HEK293T (cell line): ENCODE results near the gene CCDC92B.
"Not testable (repeated sequence)": the region's sequence is repeated elsewhere in the genome, so short reads cannot be mapped to it uniquely, and the experiment has no call there.

Experiments used
- CTCF ChIA-PET: fragments of 350-600 bp; formaldehyde crosslinking; extraction: SDS; loops from one replicate; lab custom pipeline; 2021; ENCODE audit warnings: antibody characterized with exemption, inconsistent platforms; lab: Yijun Ruan, JAX
- POLR2A ChIA-PET: fragments of 350-600 bp; formaldehyde crosslinking; extraction: SDS; loops from one replicate; lab custom pipeline; 2020; ENCODE audit warnings: antibody characterized with exemption, inconsistent platforms; lab: Yijun Ruan, JAX
- DNase-seq: peaks from one replicate; pipeline ENCODE4 v3.0.0; 2012; ENCODE audit warnings: mixed read lengths; ENCODE audit errors: extremely low spot score
- ARNT ChIP-seq: fragments of 450-650 bp; IDR thresholded peaks from 2 replicates; pipeline ENCODE4 v1.6.1; 2017; ENCODE audit warnings: mild to moderate bottlenecking
- BHLHE40 ChIP-seq: fragments of 450-650 bp; IDR thresholded peaks from 2 replicates; pipeline ENCODE4 v1.6.1; 2016; ENCODE audit warnings: mild to moderate bottlenecking, moderate library complexity, borderline replicate concordance
- CTBP1 ChIP-seq: fragments of 450-650 bp; IDR thresholded peaks from 2 replicates; pipeline ENCODE4 v1.6.1; 2016; ENCODE audit warnings: borderline replicate concordance
- ELF4 ChIP-seq: fragments of 450-650 bp; IDR thresholded peaks from 2 replicates; pipeline ENCODE4 v1.6.1; 2017; ENCODE audit warnings: antibody characterized with exemption
- FOXA1 ChIP-seq: fragments of 450-650 bp; IDR thresholded peaks from 2 replicates; pipeline ENCODE4 v1.6.1; 2016; ENCODE audit warnings: mild to moderate bottlenecking
- FOXK2 ChIP-seq: fragments of 450-650 bp; IDR thresholded peaks from 2 replicates; pipeline ENCODE4 v1.6.1; 2016; ENCODE audit warnings: mild to moderate bottlenecking
- FOXM1 ChIP-seq: fragments of 450-650 bp; IDR thresholded peaks from 2 replicates; pipeline ENCODE4 v1.6.1; 2017; ENCODE audit warnings: mild to moderate bottlenecking, borderline replicate concordance
- HDGF ChIP-seq: fragments of 450-650 bp; IDR thresholded peaks from 2 replicates; pipeline ENCODE4 v1.6.1; 2017; ENCODE audit warnings: antibody characterized with exemption, borderline replicate concordance
- L3MBTL2 ChIP-seq: fragments of 450-650 bp; conservative IDR thresholded peaks from 2 replicates; pipeline ENCODE4 v1.6.1; 2016; ENCODE audit warnings: mild to moderate bottlenecking
- LEF1 ChIP-seq: fragments of 450-650 bp; IDR thresholded peaks from 2 replicates; pipeline ENCODE4 v1.6.1; 2017; ENCODE audit warnings: mild to moderate bottlenecking, borderline replicate concordance
- NFRKB ChIP-seq: fragments of 450-650 bp; IDR thresholded peaks from 2 replicates; pipeline ENCODE4 v1.6.1; 2016; ENCODE audit warnings: mild to moderate bottlenecking, moderate library complexity
- PKNOX1 ChIP-seq: fragments of 450-650 bp; IDR thresholded peaks from 2 replicates; pipeline ENCODE4 v1.6.1; 2016
- SP1 ChIP-seq: fragments of 450-650 bp; IDR thresholded peaks from 2 replicates; pipeline ENCODE4 v1.6.1; 2017
- SUZ12 ChIP-seq: fragments of 450-650 bp; IDR thresholded peaks from 2 replicates; pipeline ENCODE4 v1.6.1; 2016; ENCODE audit warnings: mild to moderate bottlenecking
- TARDBP ChIP-seq: fragments of 450-650 bp; IDR thresholded peaks from 2 replicates; pipeline ENCODE4 v1.6.1; 2016
- ZNF384 ChIP-seq: fragments of 450-650 bp; IDR thresholded peaks from 2 replicates; pipeline ENCODE4 v1.6.1; 2016

CCDC92B gene

GRCh38 chr17:2794111-2794803, 44.8 kb upstream of the CCDC92B start:
- ChIA-PET CTCF (no interaction called here), POLR2A (no interaction called here)
- DNase-seq: no peak
- TF ChIP-seq FOXK2 (no peak), LEF1 (no peak), HDGF (no peak), TARDBP (no peak), BHLHE40 (no peak), L3MBTL2 (no peak), CTBP1 (no peak), ELF4 (no peak), FOXA1 (no peak), ARNT (no peak), FOXM1 (no peak), PKNOX1 (no peak), NFRKB (no peak), SP1 (no peak), SUZ12 (no peak), ZNF384 (no peak)

GRCh38 chr17:2792366-2793169, 43.1 kb upstream of the CCDC92B start:
- ChIA-PET POLR2A (no interaction called here), CTCF (interaction anchor here (0.7 kb wide), 1 partner anchor 86 kb away, joined by 5 read pairs; no protein-coding TSS in a partner anchor)
- TF ChIP-seq NFRKB (no peak), PKNOX1 (no peak), L3MBTL2 (no peak)
- DNase-seq: no peak

GRCh38 chr17:2789700-2790099, 40.2 kb upstream of the CCDC92B start:
- POLR2A ChIA-PET: no interaction called here
- CTCF ChIA-PET: no interaction called here

GRCh38 chr17:2786176-2786881, 36.9 kb upstream of the CCDC92B start:
- DNase-seq: peak; percentile 96
- CTCF ChIA-PET: interaction anchor here (0.5 to 1.3 kb wide), 5 partner anchors 8 to 262 kb away, joined by 3 to 6 read pairs (median 4); no protein-coding TSS in a partner anchor
- TF ChIP-seq TARDBP: no peak
- TF ChIP-seq BHLHE40: no peak
- POLR2A ChIA-PET: interaction anchor here (0.6 kb wide), 1 partner anchor 1736 kb away, joined by 3 read pairs; no protein-coding TSS in a partner anchor

More at GRCh38 chr17:2789700-2790099, 40.2 kb upstream of the CCDC92B start:
- TF ChIP-seq FOXK2: no peak
- no peak for TF ChIP-seq SUZ12
- TF ChIP-seq LEF1: no peak
- no peak for TF ChIP-seq HDGF
- TF ChIP-seq FOXM1: no peak
- no peak for TF ChIP-seq PKNOX1
- TF ChIP-seq FOXA1: no peak
- DNase-seq: no peak

GRCh38 chr17:2785376-2785775, 35.9 kb upstream of the CCDC92B start:
- DNase-seq, POLR2A ChIA-PET: not testable (repeated sequence)
- CTCF ChIA-PET: interaction anchor here (0.8 to 1.3 kb wide), 2 partner anchors 29 to 41 kb away, joined by 3 to 4 read pairs; no protein-coding TSS in a partner anchor

- ChIA-PET CTCF (no interaction called here), POLR2A (no interaction called here)
- TF ChIP-seq L3MBTL2 (no peak), CTBP1 (no peak), ZNF384 (no peak), BHLHE40 (no peak), LEF1 (no peak), NFRKB (no peak), SUZ12 (no peak)
- no peak for DNase-seq
Observed at GRCh38 chr17:2784864-2785263, 35.4 kb upstream of the CCDC92B start.
